AG04450 (cell line): Measurements from ENCODE around the gene PMEL. TPM values are rescaled to one million over a fixed set of nuclear protein-coding genes. Genes with fewer than 3 reads are reported as not detected.

ENCODE experiments used
- CTCF ChIA-PET: fragments of 300-600, 350-600 bp; formaldehyde crosslinking; extraction: SDS; loops from one replicate; lab custom pipeline; 2022; ENCODE audit warnings: antibody characterized with exemption, inconsistent platforms; lab: Charles Lee
- POLR2A ChIA-PET: fragments of 350-600 bp; formaldehyde crosslinking; extraction: SDS; loops from one replicate; lab custom pipeline; 2021; ENCODE audit warnings: antibody characterized with exemption, inconsistent platforms; lab: Yijun Ruan, JAX
- DNase-seq: peaks from one replicate; pipeline ENCODE4 v3.0.0-alpha.2; 2011; ENCODE audit warnings: low read depth, low spot score
- H3K27ac ChIP-seq: one replicate; pipeline ENCODE4 v1.5.1; 2012; ENCODE audit warnings: low read depth, low read length, control low read depth
- H3K27me3 ChIP-seq: one replicate; pipeline ENCODE4 v1.6.0; 2012; ENCODE audit warnings: low read length; ENCODE audit not compliant: control insufficient read depth, insufficient read depth
- H3K4me3 ChIP-seq: 2 replicates; pipeline ENCODE4 v1.5.1; 2011; ENCODE audit warnings: mild to moderate bottlenecking, low read depth, low read length, control low read depth
- H3K9me3 ChIP-seq: 2 replicates; pipeline ENCODE4 v1.5.1; 2012; ENCODE audit warnings: low read length; ENCODE audit not compliant: control insufficient read depth, insufficient read depth
- CTCF ChIP-seq: IDR thresholded peaks from 2 replicates; pipeline ENCODE4 v1.5.1; 2011; ENCODE audit warnings: low read depth, low read length, control low read depth, inconsistent platforms
- polyA plus RNA-seq: library from polyadenylated mRNA; depleted of rRNA; stranded (reverse); fragments of >200 nt; gene quantifications from 2 replicates; pipeline ENCODE4 v1.2.3, GENCODE V29; 2011

The PMEL gene
- polyA plus RNA-seq, 1 experiment, result 1.6 TPM

DNA sequence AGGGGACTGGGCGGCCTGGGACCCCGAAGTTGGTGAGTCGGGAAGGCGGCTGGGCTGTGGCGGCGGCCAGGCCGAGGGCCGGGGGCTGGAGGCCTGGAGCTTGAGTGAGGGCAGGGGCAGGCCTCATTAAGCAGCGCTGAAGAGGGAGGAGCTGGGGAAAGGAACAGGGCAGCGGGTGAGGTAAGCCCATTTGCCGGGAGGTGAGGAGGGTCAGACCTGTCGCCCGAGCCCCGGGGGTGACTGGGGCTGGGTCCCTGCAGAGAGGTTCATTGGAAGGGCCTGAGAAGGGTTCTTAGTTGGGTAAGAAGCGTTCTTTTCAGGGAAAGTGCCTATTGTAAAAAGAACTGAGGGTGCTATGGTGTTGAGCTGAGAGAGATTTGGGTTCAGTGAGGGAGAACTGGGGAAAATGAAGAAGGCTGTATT lies 8.5 kb upstream of the PMEL start:
- H3K9me3 ChIP-seq, result peaks cover 4% of the 10 kb centered on the region; the same call in 1 of the 2 replicates
- ChIA-PET CTCF (interaction anchor here (0.7 to 2.9 kb wide), 15 partner anchors 10 to 236 kb away, joined by 3 to 22 read pairs (median 3); partner anchors contain the start of gene SUOX), POLR2A (interaction anchor here (0.6 to 2.0 kb wide), 16 partner anchors 13 to 1604 kb away, joined by 3 to 14 read pairs (median 5); partner anchors contain the start of genes CD63, DGKA, DNAJC14 and GDF11)
- no peaks in the 10 kb centered on the region for H3K27me3 ChIP-seq
- DNase-seq, result no peak
- TF ChIP-seq CTCF, result no peak
- peak overlapping the region; percentile 75 for H3K27ac ChIP-seq
- H3K4me3 ChIP-seq, result peak overlapping the region; percentile 94

DNA sequence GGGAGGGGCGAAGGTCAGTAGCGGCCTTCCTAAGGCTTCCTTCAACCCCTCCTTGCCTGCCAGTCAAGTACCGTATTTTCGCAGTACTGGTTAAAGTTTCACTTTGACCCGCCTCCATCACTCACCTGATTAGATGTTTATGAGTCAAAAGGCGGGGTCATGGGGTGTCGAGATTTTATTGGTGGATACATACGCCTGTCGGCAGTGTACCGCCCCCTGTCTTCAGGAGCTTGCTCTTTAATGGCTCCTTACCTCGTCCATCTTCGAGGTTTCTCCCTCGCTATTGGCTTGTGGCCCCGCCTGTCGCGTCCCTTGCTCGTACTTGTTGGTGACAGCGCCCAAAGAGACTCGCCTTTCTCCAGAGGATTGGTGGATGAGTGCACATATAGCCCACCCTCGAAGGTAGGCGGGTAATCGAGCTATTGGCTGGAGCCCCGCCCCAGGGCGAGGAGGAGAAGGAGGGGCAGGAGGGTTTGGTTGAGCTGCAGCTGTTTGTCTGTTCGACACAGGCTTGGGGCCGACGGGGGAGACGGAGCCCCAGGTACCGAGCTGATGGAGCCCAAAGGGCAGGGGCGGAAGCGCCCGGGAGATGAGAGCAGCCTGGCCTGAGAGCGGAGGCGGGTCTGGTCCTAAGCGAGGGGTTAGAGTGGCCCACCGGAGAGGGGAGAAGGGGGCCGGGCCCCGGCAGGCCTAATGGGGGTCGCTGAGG lies 7.9 kb upstream of the PMEL start, which contains the start of gene RAB5B:
Gene RAB5B, plus strand, starts transcription at position 480 of the 709 bp plus-strand sequence. CDS start 12,883 bp downstream, outside the sequence.
- peak; percentile 100 for DNase-seq
- TF ChIP-seq CTCF, result peak; percentile 29; the same call in 1 of the 2 replicates
- ChIA-PET POLR2A (interaction anchor here (0.6 to 2.0 kb wide), 17 partner anchors 13 to 1603 kb away, joined by 3 to 14 read pairs (median 5); partner anchors contain the start of genes CD63, DGKA, DNAJC14 and GDF11), CTCF (interaction anchor here (0.7 to 2.9 kb wide), 14 partner anchors 12 to 235 kb away, joined by 3 to 22 read pairs (median 4); partner anchors contain the start of gene SUOX)
- peak within 1 kb of the TSS; percentile 94 for H3K4me3 ChIP-seq
- peak within 1 kb of the TSS; percentile 87 for H3K27ac ChIP-seq
- no peaks in the 10 kb centered on the region for H3K27me3 ChIP-seq
- H3K9me3 ChIP-seq, result peaks cover 4% of the 10 kb centered on the region; the same call in 1 of the 2 replicates

GRCh38 chr12:55972911-55973598 lies 7.2 kb upstream of the PMEL start:
- H3K4me3 ChIP-seq, result peak overlapping the region; percentile 66
- peak overlapping the region; percentile 87 for H3K27ac ChIP-seq
- no peak for DNase-seq
- TF ChIP-seq CTCF, result no peak
- POLR2A ChIA-PET, result interaction anchor here (0.8 to 2.0 kb wide), 13 partner anchors 12 to 1602 kb away, joined by 3 to 11 read pairs (median 5); partner anchors contain the start of genes CD63, DGKA, DNAJC14 and GDF11
- CTCF ChIA-PET, result interaction anchor here (0.7 to 2.9 kb wide), 11 partner anchors 13 to 234 kb away, joined by 3 to 22 read pairs (median 5); partner anchors contain the start of gene SUOX
- peaks cover 4% of the 10 kb centered on the region; the same call in 1 of the 2 replicates for H3K9me3 ChIP-seq
- H3K27me3 ChIP-seq, result no peaks in the 10 kb centered on the region

- POLR2A ChIA-PET, result no interaction called here
- no peak for TF ChIP-seq CTCF
- peaks cover 4% of the 10 kb centered on the region; the same call in 1 of the 2 replicates for H3K9me3 ChIP-seq
- CTCF ChIA-PET, result interaction anchor here (0.9 kb wide), 1 partner anchor 17 kb away, joined by 5 read pairs; no protein-coding TSS in a partner anchor
- peak overlapping the region; percentile 66 for H3K4me3 ChIP-seq
- DNase-seq, result no peak
- peak overlapping the region; percentile 87 for H3K27ac ChIP-seq
- no peaks in the 10 kb centered on the region for H3K27me3 ChIP-seq
These were observed 6.6 kb upstream of the PMEL start for GRCh38 chr12:55972456-55972855.
